ENCODE results near the gene UTF1. TPM values are rescaled to one million over a fixed set of nuclear protein-coding genes. Genes with fewer than 3 reads are reported as not detected.
A peak's percentile ranks its signal among the peaks of the same experiment; 100 is the strongest.
"Not testable (repeated sequence)": the region's sequence is repeated elsewhere in the genome, so short reads cannot be mapped to it uniquely, and the experiment has no call there.

Gene UTF1
- total RNA-seq, 1 donor from 2014 or later = not detected

DNA sequence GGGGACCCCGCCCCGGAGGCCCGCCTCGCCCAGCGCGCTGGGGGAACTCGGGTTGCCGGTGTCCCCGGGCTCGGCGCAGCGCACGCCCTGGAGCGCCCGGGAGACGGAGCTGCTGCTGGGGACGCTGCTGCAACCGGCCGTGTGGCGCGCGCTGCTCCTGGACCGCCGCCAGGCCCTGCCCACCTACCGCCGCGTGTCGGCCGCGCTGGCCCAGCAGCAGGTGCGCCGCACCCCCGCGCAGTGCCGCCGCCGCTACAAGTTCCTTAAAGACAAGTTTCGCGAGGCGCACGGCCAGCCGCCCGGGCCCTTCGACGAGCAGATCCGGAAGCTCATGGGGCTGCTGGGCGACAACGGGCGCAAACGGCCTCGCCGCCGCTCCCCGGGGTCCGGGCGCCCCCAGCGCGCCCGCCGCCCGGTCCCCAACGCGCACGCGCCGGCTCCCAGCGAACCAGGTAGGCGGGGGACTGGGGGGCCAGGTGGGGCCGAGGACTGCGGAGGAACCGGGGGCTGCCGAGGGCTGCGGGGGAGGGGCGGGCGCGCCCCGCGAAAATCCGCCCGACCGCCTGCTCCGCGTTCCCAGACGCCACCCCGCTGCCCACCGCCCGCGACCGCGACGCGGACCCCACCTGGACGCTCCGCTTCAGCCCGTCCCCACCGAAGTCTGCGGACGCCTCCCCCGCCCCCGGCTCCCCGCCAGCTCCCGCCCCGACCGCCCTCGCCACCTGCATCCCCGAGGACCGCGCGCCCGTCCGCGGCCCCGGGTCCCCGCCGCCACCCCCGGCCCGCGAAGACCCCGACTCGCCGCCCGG, 574 bp downstream of the UTF1 start:
- Mint-ChIP-seq H3K4me1 (peaks cover 28% of the 10 kb centered on the region), H3K27ac (no peak overlapping the region), H3K9me3 (no peaks in the 10 kb centered on the region), H3K27me3 (peaks cover 39% of the 10 kb centered on the region), H3K36me3 (ENCODE audit: low read depth) (no peaks in the 10 kb centered on the region), H3K4me3 (peak overlapping the region; percentile 69)
- intact Hi-C loops (cut with micrococcal nuclease) = no loop called here
- DNase-seq = peak; percentile 53
- ATAC-seq (ENCODE audit: low read depth) = peak; percentile 73
- ChIA-PET POLR2A (interaction anchor here (0.9 kb wide), 1 partner anchor 899 kb away, joined by 3 read pairs; the partner anchor contains the start of gene LRRC27), CTCF (no interaction called here)
- TF ChIP-seq, protein P1, sequence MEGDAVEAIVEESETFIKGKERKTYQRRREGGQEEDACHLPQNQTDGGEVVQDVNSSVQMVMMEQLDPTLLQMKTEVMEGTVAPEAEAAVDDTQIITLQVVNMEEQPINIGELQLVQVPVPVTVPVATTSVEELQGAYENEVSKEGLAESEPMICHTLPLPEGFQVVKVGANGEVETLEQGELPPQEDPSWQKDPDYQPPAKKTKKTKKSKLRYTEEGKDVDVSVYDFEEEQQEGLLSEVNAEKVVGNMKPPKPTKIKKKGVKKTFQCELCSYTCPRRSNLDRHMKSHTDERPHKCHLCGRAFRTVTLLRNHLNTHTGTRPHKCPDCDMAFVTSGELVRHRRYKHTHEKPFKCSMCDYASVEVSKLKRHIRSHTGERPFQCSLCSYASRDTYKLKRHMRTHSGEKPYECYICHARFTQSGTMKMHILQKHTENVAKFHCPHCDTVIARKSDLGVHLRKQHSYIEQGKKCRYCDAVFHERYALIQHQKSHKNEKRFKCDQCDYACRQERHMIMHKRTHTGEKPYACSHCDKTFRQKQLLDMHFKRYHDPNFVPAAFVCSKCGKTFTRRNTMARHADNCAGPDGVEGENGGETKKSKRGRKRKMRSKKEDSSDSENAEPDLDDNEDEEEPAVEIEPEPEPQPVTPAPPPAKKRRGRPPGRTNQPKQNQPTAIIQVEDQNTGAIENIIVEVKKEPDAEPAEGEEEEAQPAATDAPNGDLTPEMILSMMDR (IDR thresholded peaks at IDR 0.05) = no peak

DNA sequence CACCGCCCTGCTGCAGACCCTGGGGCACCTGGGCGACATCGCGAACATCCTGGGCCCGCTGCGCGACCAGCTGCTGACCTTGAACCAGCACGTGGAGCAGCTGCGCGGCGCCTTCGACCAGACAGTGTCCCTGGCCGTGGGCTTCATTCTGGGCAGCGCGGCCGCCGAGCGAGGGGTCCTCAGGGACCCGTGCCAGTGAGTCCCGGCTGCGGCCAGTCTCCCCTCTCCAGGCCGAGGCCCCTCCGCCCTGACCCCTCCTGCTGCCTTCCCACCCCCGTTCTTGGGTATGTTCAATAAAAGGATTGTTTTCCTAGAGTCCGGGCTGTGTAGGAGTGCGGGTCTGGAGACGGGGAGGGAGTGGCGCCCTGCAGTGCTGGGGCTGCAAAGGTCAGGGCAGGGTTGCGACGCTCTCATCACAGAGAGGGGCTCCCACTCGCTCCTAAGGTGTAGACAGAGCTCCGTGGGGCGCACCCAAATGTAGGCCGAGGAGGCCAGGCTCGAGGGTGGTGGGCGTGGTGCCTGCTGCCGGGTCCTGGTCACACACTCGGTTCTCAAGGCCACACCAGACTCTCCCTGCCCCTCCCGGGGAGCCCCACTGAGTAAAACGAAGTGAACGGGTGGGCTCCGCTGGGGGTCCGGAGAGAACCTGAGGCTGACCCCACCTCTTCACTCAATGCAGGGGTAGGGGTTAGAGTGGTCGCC, 1.4 kb downstream of the UTF1 start:
- POLR2A ChIA-PET = no interaction called here
- Mint-ChIP-seq H3K36me3 (ENCODE audit: low read depth) (no peaks in the 10 kb centered on the region), H3K9me3 (no peaks in the 10 kb centered on the region), H3K4me3 (peak overlapping the region; percentile 71), H3K4me1 (peaks cover 24% of the 10 kb centered on the region), H3K27me3 (peaks cover 32% of the 10 kb centered on the region), H3K27ac (no peak overlapping the region)
- DNase-seq (no peak), ATAC-seq (ENCODE audit: low read depth) (no peak)
- TF ChIP-seq, protein P1 (IDR thresholded peaks at IDR 0.05) = no peak
- intact Hi-C loops (cut with micrococcal nuclease) = no loop called here
- CTCF ChIA-PET = no interaction called here

DNA sequence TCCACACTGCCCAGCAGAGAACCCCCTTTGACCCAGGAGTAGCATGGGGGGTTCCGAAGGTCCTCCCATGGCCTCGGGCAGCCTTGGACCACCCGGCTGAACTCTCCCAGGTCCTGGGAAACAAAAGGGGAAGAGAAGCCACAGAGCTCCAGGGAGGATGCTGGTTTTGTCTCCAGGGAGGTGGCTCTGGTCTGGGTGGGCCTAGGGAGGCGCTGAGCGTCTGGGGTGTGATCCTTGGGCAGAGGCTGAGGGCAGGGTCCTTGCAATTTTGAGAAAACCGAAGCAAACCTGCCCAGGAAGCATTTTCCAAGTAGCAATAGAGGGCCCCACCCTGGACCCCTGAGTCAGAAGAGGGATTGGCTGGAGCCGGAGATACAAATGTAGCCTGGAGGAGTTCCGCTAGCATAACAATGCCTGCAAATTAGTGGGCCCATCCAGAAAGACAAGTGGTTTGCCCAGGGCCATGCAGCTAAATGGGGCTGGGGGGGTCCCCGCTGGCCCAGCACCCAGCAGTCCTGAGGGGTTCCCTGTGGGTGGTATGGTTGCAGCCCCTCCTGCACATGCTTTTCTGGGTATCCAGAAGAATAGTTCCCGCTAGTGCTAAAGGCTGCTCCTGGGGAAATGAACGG, 2.0 kb downstream of the UTF1 start:
- POLR2A ChIA-PET = no interaction called here
- Mint-ChIP-seq H3K36me3 (ENCODE audit: low read depth) (no peaks in the 10 kb centered on the region), H3K27me3 (peaks cover 25% of the 10 kb centered on the region), H3K27ac (no peak overlapping the region), H3K4me3 (no peak overlapping the region), H3K4me1 (peaks cover 23% of the 10 kb centered on the region), H3K9me3 (no peaks in the 10 kb centered on the region)
- intact Hi-C loops (cut with micrococcal nuclease) = no loop called here
- DNase-seq (no peak), ATAC-seq (ENCODE audit: low read depth) (no peak)
- TF ChIP-seq, protein P1 (IDR thresholded peaks at IDR 0.05) = no peak
- CTCF ChIA-PET = no interaction called here

DNA sequence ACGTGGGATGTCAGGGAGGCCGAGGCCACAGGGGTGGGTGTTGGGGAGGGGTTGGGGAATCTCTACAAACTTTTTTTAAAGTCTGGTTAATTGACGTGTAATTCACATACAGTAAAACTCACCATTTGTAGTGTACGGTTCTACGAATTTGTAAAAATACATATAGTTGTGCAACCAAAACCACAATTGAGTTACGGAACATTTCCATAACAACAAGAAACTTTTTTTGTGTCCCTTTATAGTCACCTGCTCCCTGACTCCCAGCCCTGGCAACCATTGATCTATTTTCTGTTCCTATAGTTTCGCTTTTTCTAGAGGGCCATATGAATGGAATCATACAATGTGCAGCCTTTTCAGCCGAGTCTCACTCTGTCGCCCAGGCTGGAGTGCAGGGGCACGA, 4.8 kb downstream of the UTF1 start:
- DNase-seq; ATAC-seq (ENCODE audit: low read depth); CTCF ChIA-PET; H3K36me3 Mint-ChIP-seq (ENCODE audit: low read depth); intact Hi-C loops (cut with micrococcal nuclease); H3K9me3 Mint-ChIP-seq; H3K27ac Mint-ChIP-seq: not testable (repeated sequence)
- Mint-ChIP-seq H3K27me3 (peaks cover 18% of the 10 kb centered on the region), H3K4me1 (peaks cover 27% of the 10 kb centered on the region), H3K4me3 (peak overlapping the region; percentile 70)
- POLR2A ChIA-PET = interaction anchor here (0.6 kb wide), 1 partner anchor 26 kb away, joined by 4 read pairs; no protein-coding TSS in a partner anchor

DNA sequence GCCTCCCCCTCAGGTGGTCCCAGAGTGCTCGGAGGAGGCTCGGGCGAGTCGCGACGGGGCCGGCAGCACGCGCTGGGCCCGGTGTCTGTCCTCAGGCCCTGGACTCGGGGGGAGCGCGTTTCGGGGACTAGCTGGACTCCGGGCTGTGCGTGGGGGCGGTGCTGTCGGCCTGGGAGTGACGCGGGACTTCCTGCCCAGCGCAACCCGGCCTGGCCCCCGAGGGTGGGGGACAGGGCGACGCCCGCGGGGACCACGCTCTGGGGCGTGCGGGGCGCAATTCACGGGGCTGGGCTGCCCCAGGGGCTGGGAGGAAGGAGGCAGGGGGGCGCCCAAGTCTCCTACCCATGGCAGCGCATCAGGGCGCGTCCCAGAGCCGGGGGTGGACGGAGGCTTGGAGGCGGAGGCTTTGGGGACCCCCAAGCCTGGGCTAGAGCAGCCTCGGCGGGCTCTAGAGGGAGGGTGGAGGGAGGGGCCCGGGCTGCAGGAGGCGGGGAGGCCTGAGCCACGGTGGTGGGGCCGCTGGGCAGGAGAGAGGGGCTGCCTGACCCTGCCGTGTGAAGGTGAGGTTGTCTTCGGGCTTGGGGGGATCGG, 5.3 kb downstream of the UTF1 start:
- peak overlapping the region; percentile 70 for H3K4me3 Mint-ChIP-seq
- no peak overlapping the region for H3K27ac Mint-ChIP-seq
- ChIA-PET POLR2A (interaction anchor here (0.6 kb wide), 1 partner anchor 25 kb away, joined by 4 read pairs; no protein-coding TSS in a partner anchor), CTCF (no interaction called here)
- H3K4me1 Mint-ChIP-seq = peaks cover 28% of the 10 kb centered on the region
- intact Hi-C loops (cut with micrococcal nuclease) = no loop called here
- H3K36me3 Mint-ChIP-seq (ENCODE audit: low read depth) = no peaks in the 10 kb centered on the region
- ATAC-seq (ENCODE audit: low read depth) (peak; percentile 16), DNase-seq (no peak)
- H3K9me3 Mint-ChIP-seq = no peaks in the 10 kb centered on the region
- TF ChIP-seq, protein P1 (IDR thresholded peaks at IDR 0.05) = no peak
- H3K27me3 Mint-ChIP-seq = peaks cover 18% of the 10 kb centered on the region

Data from activated B cell treated with CpG ODN at 0.5 μM for 24 hours (primary cell).